ENCODE data around the gene PRKAG1.

Gene PRKAG1

GRCh38 chr12:48969160-48969771 is 49.3 kb downstream of the PRKAG1 start:
- no peak overlapping the region for H3K27ac ChIP-seq (ENCODE audit: low read depth, low read length)
- H3K4me1 ChIP-seq (ENCODE audit: control insufficient read depth in 5 of 5, insufficient read depth in 5 of 5, low read length in 5 of 5) = peaks cover 2 to 33% (median 33%) of the 10 kb centered on the region in 5 donors
- no peaks in the 10 kb centered on the region for H3K9me3 ChIP-seq (ENCODE audit: control insufficient read depth in 5 of 5, low read length in 5 of 5)
- H3K9ac ChIP-seq (ENCODE audit: low read length in 5 of 5) = no peak overlapping the region
- no peaks in the 10 kb centered on the region for H3K36me3 ChIP-seq (ENCODE audit: control insufficient read depth in 5 of 5, insufficient read depth in 5 of 5, low read length in 5 of 5)
- H3K27me3 ChIP-seq (ENCODE audit: control insufficient read depth in 5 of 5, insufficient read depth in 4 of 5, low read length in 5 of 5) = peaks cover 28 to 58% (median 44%) of the 10 kb centered on the region in 5 donors
- no peak overlapping the region for H3K4me3 ChIP-seq (ENCODE audit: low read depth in 1 of 5, low read length in 5 of 5)

GRCh38 chr12:48968467-48968866 is 50.1 kb downstream of the PRKAG1 start:
- peaks cover 28 to 52% (median 36%) of the 10 kb centered on the region in 5 donors for H3K27me3 ChIP-seq (ENCODE audit: control insufficient read depth in 5 of 5, insufficient read depth in 4 of 5, low read length in 5 of 5)
- no peak overlapping the region for H3K9ac ChIP-seq (ENCODE audit: low read length in 5 of 5)
- no peaks in the 10 kb centered on the region for H3K9me3 ChIP-seq (ENCODE audit: control insufficient read depth in 5 of 5, low read length in 5 of 5)
- no peak overlapping the region for H3K4me3 ChIP-seq (ENCODE audit: low read depth in 1 of 5, low read length in 5 of 5)
- no peaks in the 10 kb centered on the region for H3K36me3 ChIP-seq (ENCODE audit: control insufficient read depth in 5 of 5, insufficient read depth in 5 of 5, low read length in 5 of 5)
- H3K27ac ChIP-seq (ENCODE audit: low read depth, low read length) = no peak overlapping the region
- peaks cover 2 to 28% (median 27%) of the 10 kb centered on the region in 5 donors for H3K4me1 ChIP-seq (ENCODE audit: control insufficient read depth in 5 of 5, insufficient read depth in 5 of 5, low read length in 5 of 5)

GRCh38 chr12:48967991-48968390 is 50.6 kb downstream of the PRKAG1 start:
- Histone ChIP-seq H3K4me3 (ENCODE audit: low read depth in 1 of 5, low read length in 5 of 5) (no peak overlapping the region), H3K27ac (ENCODE audit: low read depth, low read length) (no peak overlapping the region), H3K36me3 (ENCODE audit: control insufficient read depth in 5 of 5, insufficient read depth in 5 of 5, low read length in 5 of 5) (no peaks in the 10 kb centered on the region), H3K4me1 (ENCODE audit: control insufficient read depth in 5 of 5, insufficient read depth in 5 of 5, low read length in 5 of 5) (peaks cover 2 to 25% (median 22%) of the 10 kb centered on the region in 5 donors), H3K27me3 (ENCODE audit: control insufficient read depth in 5 of 5, insufficient read depth in 4 of 5, low read length in 5 of 5) (peaks cover 28 to 47% (median 31%) of the 10 kb centered on the region in 5 donors), H3K9ac (ENCODE audit: low read length in 5 of 5) (no peak overlapping the region), H3K9me3 (ENCODE audit: control insufficient read depth in 5 of 5, low read length in 5 of 5) (no peaks in the 10 kb centered on the region)

GRCh38 chr12:48966177-48966895 is 52.2 kb downstream of the PRKAG1 start:
- H3K9ac ChIP-seq (ENCODE audit: low read length in 5 of 5) = no peak overlapping the region
- no peak overlapping the region for H3K4me3 ChIP-seq (ENCODE audit: low read depth in 1 of 5, low read length in 5 of 5)
- H3K27ac ChIP-seq (ENCODE audit: low read depth, low read length) = no peak overlapping the region
- H3K9me3 ChIP-seq (ENCODE audit: control insufficient read depth in 5 of 5, low read length in 5 of 5) = no peaks in the 10 kb centered on the region
- peaks cover 2 to 16% (median 15%) of the 10 kb centered on the region in 5 donors for H3K4me1 ChIP-seq (ENCODE audit: control insufficient read depth in 5 of 5, insufficient read depth in 5 of 5, low read length in 5 of 5)
- no peaks in the 10 kb centered on the region for H3K36me3 ChIP-seq (ENCODE audit: control insufficient read depth in 5 of 5, insufficient read depth in 5 of 5, low read length in 5 of 5)
- peaks cover 14 to 32% (median 15%) of the 10 kb centered on the region in 5 donors for H3K27me3 ChIP-seq (ENCODE audit: control insufficient read depth in 5 of 5, insufficient read depth in 4 of 5, low read length in 5 of 5)

- no peaks in the 10 kb centered on the region for H3K9me3 ChIP-seq (ENCODE audit: control insufficient read depth in 5 of 5, low read length in 5 of 5)
- H3K9ac ChIP-seq (ENCODE audit: low read length in 5 of 5) = no peak overlapping the region
- H3K27ac ChIP-seq (ENCODE audit: low read depth, low read length) = no peak overlapping the region
- H3K4me1 ChIP-seq (ENCODE audit: control insufficient read depth in 5 of 5, insufficient read depth in 5 of 5, low read length in 5 of 5) = peaks cover 0 to 9% (median 6%) of the 10 kb centered on the region in 5 donors
- H3K27me3 ChIP-seq (ENCODE audit: control insufficient read depth in 5 of 5, insufficient read depth in 4 of 5, low read length in 5 of 5) = peaks cover 5 to 23% (median 10%) of the 10 kb centered on the region in 5 donors
- H3K36me3 ChIP-seq (ENCODE audit: control insufficient read depth in 5 of 5, insufficient read depth in 5 of 5, low read length in 5 of 5) = no peaks in the 10 kb centered on the region
- no peak overlapping the region for H3K4me3 ChIP-seq (ENCODE audit: low read depth in 1 of 5, low read length in 5 of 5)
These were observed 53.2 kb downstream of the PRKAG1 start for GRCh38 chr12:48965298-48965838.

- H3K4me1 ChIP-seq (ENCODE audit: control insufficient read depth in 5 of 5, insufficient read depth in 5 of 5, low read length in 5 of 5) = peaks cover 0 to 11% (median 8%) of the 10 kb centered on the region in 5 donors
- peaks cover 0 to 5% (median 0%) of the 10 kb centered on the region in 5 donors for H3K27me3 ChIP-seq (ENCODE audit: control insufficient read depth in 5 of 5, insufficient read depth in 4 of 5, low read length in 5 of 5)
- no peak overlapping the region for H3K27ac ChIP-seq (ENCODE audit: low read depth, low read length)
- no peak overlapping the region for H3K4me3 ChIP-seq (ENCODE audit: low read depth in 1 of 5, low read length in 5 of 5)
- H3K9ac ChIP-seq (ENCODE audit: low read length in 5 of 5) = no peak overlapping the region
- H3K36me3 ChIP-seq (ENCODE audit: control insufficient read depth in 5 of 5, insufficient read depth in 5 of 5, low read length in 5 of 5) = no peaks in the 10 kb centered on the region
- no peaks in the 10 kb centered on the region for H3K9me3 ChIP-seq (ENCODE audit: control insufficient read depth in 5 of 5, low read length in 5 of 5)
These were observed 56.8 kb downstream of the PRKAG1 start for GRCh38 chr12:48961801-48962200.

- no peak overlapping the region for H3K27ac ChIP-seq (ENCODE audit: low read depth, low read length)
- no peak overlapping the region for H3K4me3 ChIP-seq (ENCODE audit: low read depth in 1 of 5, low read length in 5 of 5)
- H3K36me3 ChIP-seq (ENCODE audit: control insufficient read depth in 5 of 5, insufficient read depth in 5 of 5, low read length in 5 of 5) = no peaks in the 10 kb centered on the region
- no peak overlapping the region for H3K9ac ChIP-seq (ENCODE audit: low read length in 5 of 5)
- H3K9me3 ChIP-seq (ENCODE audit: control insufficient read depth in 5 of 5, low read length in 5 of 5) = no peaks in the 10 kb centered on the region
- peaks cover 0 to 15% (median 10%) of the 10 kb centered on the region in 5 donors for H3K4me1 ChIP-seq (ENCODE audit: control insufficient read depth in 5 of 5, insufficient read depth in 5 of 5, low read length in 5 of 5)
- H3K27me3 ChIP-seq (ENCODE audit: control insufficient read depth in 5 of 5, insufficient read depth in 4 of 5, low read length in 5 of 5) = peaks cover 0 to 5% (median 0%) of the 10 kb centered on the region in 5 donors
These were observed 57.2 kb downstream of the PRKAG1 start for GRCh38 chr12:48961331-48961730.

GRCh38 chr12:48960834-48961233 is 57.7 kb downstream of the PRKAG1 start:
- H3K36me3 ChIP-seq (ENCODE audit: control insufficient read depth in 5 of 5, insufficient read depth in 5 of 5, low read length in 5 of 5) = no peaks in the 10 kb centered on the region
- H3K27me3 ChIP-seq (ENCODE audit: control insufficient read depth in 5 of 5, insufficient read depth in 4 of 5, low read length in 5 of 5) = peaks cover 0 to 3% (median 0%) of the 10 kb centered on the region in 5 donors
- H3K4me3 ChIP-seq (ENCODE audit: low read depth in 1 of 5, low read length in 5 of 5) = no peak overlapping the region
- H3K9ac ChIP-seq (ENCODE audit: low read length in 5 of 5) = no peak overlapping the region
- H3K4me1 ChIP-seq (ENCODE audit: control insufficient read depth in 5 of 5, insufficient read depth in 5 of 5, low read length in 5 of 5) = peaks cover 3 to 20% (median 13%) of the 10 kb centered on the region in 5 donors
- H3K9me3 ChIP-seq (ENCODE audit: control insufficient read depth in 5 of 5, low read length in 5 of 5) = no peaks in the 10 kb centered on the region
- H3K27ac ChIP-seq (ENCODE audit: low read depth, low read length) = no peak overlapping the region

- no peak overlapping the region for H3K27ac ChIP-seq (ENCODE audit: low read depth, low read length)
- peak overlapping the region; percentile 76 to 95 (median 91) for H3K4me3 ChIP-seq (ENCODE audit: low read depth in 1 of 5, low read length in 5 of 5)
- peaks cover 4 to 27% (median 21%) of the 10 kb centered on the region in 5 donors for H3K4me1 ChIP-seq (ENCODE audit: control insufficient read depth in 5 of 5, insufficient read depth in 5 of 5, low read length in 5 of 5)
- no peaks in the 10 kb centered on the region for H3K9me3 ChIP-seq (ENCODE audit: control insufficient read depth in 5 of 5, low read length in 5 of 5)
- H3K36me3 ChIP-seq (ENCODE audit: control insufficient read depth in 5 of 5, insufficient read depth in 5 of 5, low read length in 5 of 5) = peaks cover 0 to 2% (median 1%) of the 10 kb centered on the region in 5 donors
- peak overlapping the region in 2 of 5 donors; percentile 89 to 95 for H3K9ac ChIP-seq (ENCODE audit: low read length in 5 of 5)
- peaks cover 0 to 3% (median 0%) of the 10 kb centered on the region in 5 donors for H3K27me3 ChIP-seq (ENCODE audit: control insufficient read depth in 5 of 5, insufficient read depth in 4 of 5, low read length in 5 of 5)
These were observed 60.6 kb downstream of the PRKAG1 start for GRCh38 chr12:48958049-48958388.

Measured in subcutaneous abdominal adipose tissue (tissue), 5 donors.